HUES48 (cell line): ENCODE data around the gene CCDC92.

Experiments
- H3K27ac ChIP-seq: one replicate; pipeline ENCODE4 v1.7.0; 2013; ENCODE audit warnings: low read depth, low read length, inconsistent platforms
- H3K27me3 ChIP-seq: 2 replicates; pipeline ENCODE4 v1.6.1; 2013; ENCODE audit warnings: mild to moderate bottlenecking, low read length; ENCODE audit not compliant: control insufficient read depth, insufficient read depth
- H3K36me3 ChIP-seq: 2 replicates; pipeline ENCODE4 v1.6.1; 2013; ENCODE audit warnings: low read length; ENCODE audit not compliant: control insufficient read depth, insufficient read depth
- H3K4me1 ChIP-seq: 2 replicates; pipeline ENCODE4 v1.6.1; 2013; ENCODE audit warnings: mild to moderate bottlenecking, low read length; ENCODE audit not compliant: control insufficient read depth, insufficient read depth
- H3K4me3 ChIP-seq: 2 replicates; pipeline ENCODE4 v1.5.1; 2013; ENCODE audit warnings: mild to moderate bottlenecking, low read depth, low read length
- H3K9ac ChIP-seq: 2 replicates; pipeline ENCODE4 v1.6.1; 2013; ENCODE audit warnings: mild to moderate bottlenecking, low read depth, low read length, moderate library complexity
- H3K9me3 ChIP-seq: 2 replicates; pipeline ENCODE4 v1.6.1; 2013; ENCODE audit warnings: low read length; ENCODE audit not compliant: control insufficient read depth, insufficient read depth

The CCDC92 gene

DNA sequence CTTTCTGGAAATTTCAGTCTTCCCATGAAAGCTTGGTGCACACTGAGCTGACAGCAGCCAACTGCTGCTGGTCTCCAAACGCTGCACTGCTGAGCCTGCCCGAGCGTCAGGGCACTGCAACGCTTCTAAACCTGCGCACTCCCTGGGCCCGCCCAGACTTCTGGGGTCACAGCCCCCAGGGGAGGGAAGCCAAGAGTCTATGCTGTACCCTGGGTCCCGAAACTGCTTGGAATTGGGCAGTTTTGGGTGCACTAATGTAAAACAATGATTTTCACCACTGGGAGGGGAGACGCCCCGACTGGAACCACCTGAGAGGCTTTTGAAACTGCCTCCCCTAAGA, 32.0 kb downstream of the CCDC92 start:
- H3K4me3 ChIP-seq = no peak overlapping the region
- H3K36me3 ChIP-seq = no peaks in the 10 kb centered on the region
- H3K27ac ChIP-seq = no peak overlapping the region
- H3K9ac ChIP-seq = no peak overlapping the region
- peaks cover 4% of the 10 kb centered on the region; the same call in 1 of the 2 replicates for H3K27me3 ChIP-seq
- no peaks in the 10 kb centered on the region for H3K9me3 ChIP-seq
- no peaks in the 10 kb centered on the region for H3K4me1 ChIP-seq

DNA sequence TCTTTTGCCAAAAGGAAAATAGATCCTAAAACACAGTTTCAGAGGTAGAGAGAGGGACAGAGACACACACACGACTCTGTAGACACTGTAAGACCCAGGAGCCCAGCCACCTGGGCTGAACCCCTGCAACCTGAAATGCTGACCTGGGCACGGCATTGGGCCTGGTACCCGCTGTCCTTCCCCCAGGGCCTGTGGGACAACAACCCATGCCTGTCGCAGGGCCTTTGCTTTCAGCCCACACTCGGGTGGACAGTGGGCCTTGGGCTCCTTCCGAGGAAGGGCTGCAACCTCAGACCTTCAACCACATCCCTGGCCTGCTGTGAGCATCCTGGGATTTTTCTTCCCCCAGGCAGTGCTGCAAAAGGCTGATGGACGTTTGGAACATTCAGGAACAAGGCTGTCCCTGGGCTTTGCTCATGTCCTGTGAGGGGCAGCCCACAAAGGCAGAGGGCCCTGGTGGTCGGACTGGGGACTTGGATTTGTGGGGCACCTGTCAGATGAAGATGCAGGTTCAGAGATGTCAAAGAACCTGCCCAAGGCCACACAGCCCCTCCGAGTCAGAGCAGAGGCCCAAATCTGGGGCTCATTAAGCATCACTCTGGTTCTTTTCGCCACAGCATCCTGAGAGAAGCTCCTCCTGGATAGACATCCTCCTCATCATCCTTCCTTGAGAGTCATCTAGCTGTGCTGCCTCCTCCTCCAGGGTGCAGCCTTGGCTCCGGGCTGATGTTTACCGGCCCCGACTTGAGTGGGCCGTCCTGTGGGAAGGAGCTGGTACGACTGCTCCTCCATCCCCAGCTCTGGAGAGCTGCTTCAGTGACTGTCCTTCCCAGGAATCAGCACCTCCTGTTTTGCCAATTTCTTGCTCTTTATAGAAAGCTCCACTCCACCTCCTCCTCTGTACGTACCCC, 32.7 kb downstream of the CCDC92 start:
- no peaks in the 10 kb centered on the region for H3K9me3 ChIP-seq
- H3K27ac ChIP-seq = no peak overlapping the region
- H3K36me3 ChIP-seq = no peaks in the 10 kb centered on the region
- no peak overlapping the region for H3K4me3 ChIP-seq
- H3K27me3 ChIP-seq = 0 out of 2 replicates have a peak, but pooled peaks cover 1% of the 10 kb centered on the region
- no peaks in the 10 kb centered on the region for H3K4me1 ChIP-seq
- H3K9ac ChIP-seq = no peak overlapping the region

DNA sequence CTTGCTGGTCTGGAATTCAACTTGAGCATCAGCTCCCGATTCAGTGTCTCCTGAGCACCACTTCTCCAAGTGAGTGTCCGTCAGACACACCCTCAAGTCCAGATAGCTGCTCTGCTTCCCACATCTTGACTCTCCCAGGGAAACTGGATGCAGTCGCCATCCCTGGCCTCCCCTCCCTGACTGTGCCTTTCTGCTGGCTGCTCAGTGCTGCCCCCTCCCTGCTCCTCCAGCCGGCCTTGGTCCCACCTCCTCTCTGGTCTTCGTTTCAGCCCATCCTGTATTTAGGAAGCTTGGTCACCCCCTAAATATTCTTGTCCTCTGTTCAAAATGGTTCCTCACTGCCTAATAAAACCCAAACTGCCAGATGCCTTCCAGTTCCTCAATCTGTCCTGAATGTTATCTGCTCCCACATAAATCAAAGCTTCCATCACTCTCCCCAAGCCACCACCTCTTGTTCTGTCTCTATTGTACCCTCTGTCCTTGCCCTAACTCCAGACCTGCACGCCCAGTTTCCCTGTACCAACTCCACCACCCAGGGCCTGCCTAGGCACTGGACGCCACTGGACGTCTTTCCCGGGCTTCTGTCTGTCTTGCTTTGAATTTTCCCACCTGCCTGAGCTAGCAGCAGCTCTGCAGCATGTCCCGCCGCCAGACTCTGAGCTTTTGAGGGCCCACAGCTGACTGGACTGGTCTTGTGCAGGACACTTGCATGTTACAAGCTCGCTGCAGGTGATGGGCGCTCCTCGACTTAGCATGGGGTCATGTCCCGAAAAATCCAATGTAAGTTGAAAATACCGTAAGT, 33.8 kb downstream of the CCDC92 start:
- Histone ChIP-seq H3K36me3 (no peaks in the 10 kb centered on the region), H3K27ac (no peak overlapping the region), H3K9ac (no peak overlapping the region), H3K4me1 (no peaks in the 10 kb centered on the region), H3K27me3 (no peaks in the 10 kb centered on the region), H3K4me3 (no peak overlapping the region), H3K9me3 (no peaks in the 10 kb centered on the region)

GRCh38 chr12:123937707-123938591, 34.7 kb downstream of the CCDC92 start:
- Histone ChIP-seq H3K36me3 (no peaks in the 10 kb centered on the region), H3K9ac (no peak overlapping the region), H3K9me3 (no peaks in the 10 kb centered on the region), H3K4me1 (no peaks in the 10 kb centered on the region), H3K4me3 (no peak overlapping the region), H3K27me3 (no peaks in the 10 kb centered on the region), H3K27ac (no peak overlapping the region)

DNA sequence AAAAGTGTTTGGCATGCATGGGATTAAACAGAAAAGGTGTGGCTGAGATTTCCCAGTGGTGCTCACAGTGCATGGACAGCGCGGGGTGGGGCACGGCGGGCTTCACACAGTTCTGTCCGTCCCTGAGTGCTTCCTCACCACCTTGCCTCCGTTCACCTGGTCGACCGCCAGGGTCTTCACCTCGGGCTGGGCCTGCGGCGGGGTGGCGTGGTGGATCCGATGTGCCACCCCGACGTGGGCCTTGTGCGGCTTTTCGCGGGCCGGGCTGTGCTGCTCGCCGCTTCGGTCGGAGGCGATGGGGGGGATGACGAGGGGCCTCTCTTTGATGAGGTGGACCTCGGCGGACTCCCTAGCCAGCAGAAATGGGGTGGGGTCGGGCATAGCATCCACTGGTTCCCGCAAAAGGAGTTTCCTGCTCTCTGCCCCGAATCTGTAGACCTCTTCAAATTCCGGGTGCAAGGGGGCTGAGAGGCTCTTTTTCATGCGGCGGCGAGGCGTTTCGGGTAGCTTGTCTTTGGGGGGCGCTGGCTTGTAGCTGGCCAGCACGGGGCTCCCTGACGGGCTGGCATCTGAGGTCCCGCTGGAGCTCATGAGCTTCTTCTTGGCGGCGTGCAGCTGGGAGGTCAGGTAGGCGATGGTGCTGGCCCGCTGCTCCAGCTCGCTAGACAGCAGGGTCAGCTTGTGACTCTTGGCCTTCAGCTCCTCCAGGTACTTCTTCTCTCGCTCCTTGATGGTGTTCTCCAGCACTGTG, 35.5 kb downstream of the CCDC92 start:
- Histone ChIP-seq H3K27ac (no peak overlapping the region), H3K36me3 (no peaks in the 10 kb centered on the region), H3K27me3 (no peaks in the 10 kb centered on the region), H3K9ac (no peak overlapping the region), H3K4me1 (no peaks in the 10 kb centered on the region), H3K4me3 (no peak overlapping the region), H3K9me3 (no peaks in the 10 kb centered on the region)

- Histone ChIP-seq H3K4me3 (no peak overlapping the region), H3K27ac (no peak overlapping the region), H3K4me1 (no peaks in the 10 kb centered on the region), H3K27me3 (no peaks in the 10 kb centered on the region), H3K36me3 (no peaks in the 10 kb centered on the region), H3K9me3 (no peaks in the 10 kb centered on the region), H3K9ac (no peak overlapping the region)
Observed at GRCh38 chr12:123936471-123936870, 36.2 kb downstream of the CCDC92 start.

DNA sequence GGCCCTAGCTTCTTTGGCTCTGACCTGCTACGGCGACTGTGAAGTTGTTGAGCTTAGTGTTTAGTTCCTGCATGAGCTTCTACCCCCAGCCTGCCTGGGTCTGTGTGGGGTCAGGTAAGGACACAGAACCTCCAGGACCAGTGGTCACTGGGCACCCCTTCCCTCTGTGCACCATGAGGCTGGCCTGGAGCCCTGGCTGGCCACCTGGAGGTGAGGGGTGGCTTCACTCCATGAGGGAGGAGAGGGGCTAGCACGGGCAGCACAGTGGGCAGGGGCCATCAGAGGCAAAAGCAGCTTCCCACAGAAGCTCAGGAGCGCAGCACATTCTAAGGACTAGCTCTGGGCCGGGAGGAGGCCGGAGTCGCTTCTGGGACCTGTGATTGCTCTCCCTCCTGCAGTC, 36.7 kb downstream of the CCDC92 start:
- no peaks in the 10 kb centered on the region for H3K36me3 ChIP-seq
- H3K27ac ChIP-seq = no peak overlapping the region
- no peaks in the 10 kb centered on the region for H3K9me3 ChIP-seq
- no peak overlapping the region for H3K9ac ChIP-seq
- no peak overlapping the region for H3K4me3 ChIP-seq
- no peaks in the 10 kb centered on the region for H3K4me1 ChIP-seq
- H3K27me3 ChIP-seq = no peaks in the 10 kb centered on the region

GRCh38 chr12:123934829-123935228, 37.8 kb downstream of the CCDC92 start:
- no peak overlapping the region for H3K27ac ChIP-seq
- H3K4me1 ChIP-seq = no peaks in the 10 kb centered on the region
- no peaks in the 10 kb centered on the region for H3K9me3 ChIP-seq
- no peak overlapping the region for H3K9ac ChIP-seq
- no peak overlapping the region for H3K4me3 ChIP-seq
- no peaks in the 10 kb centered on the region for H3K36me3 ChIP-seq
- H3K27me3 ChIP-seq = no peaks in the 10 kb centered on the region

- no peaks in the 10 kb centered on the region for H3K36me3 ChIP-seq
- no peak overlapping the region for H3K27ac ChIP-seq
- H3K9ac ChIP-seq = no peak overlapping the region
- H3K27me3 ChIP-seq = no peaks in the 10 kb centered on the region
- H3K4me3 ChIP-seq = no peak overlapping the region
- no peaks in the 10 kb centered on the region for H3K9me3 ChIP-seq
- H3K4me1 ChIP-seq = no peaks in the 10 kb centered on the region
Observed at GRCh38 chr12:123934016-123934620, 38.5 kb downstream of the CCDC92 start.

DNA sequence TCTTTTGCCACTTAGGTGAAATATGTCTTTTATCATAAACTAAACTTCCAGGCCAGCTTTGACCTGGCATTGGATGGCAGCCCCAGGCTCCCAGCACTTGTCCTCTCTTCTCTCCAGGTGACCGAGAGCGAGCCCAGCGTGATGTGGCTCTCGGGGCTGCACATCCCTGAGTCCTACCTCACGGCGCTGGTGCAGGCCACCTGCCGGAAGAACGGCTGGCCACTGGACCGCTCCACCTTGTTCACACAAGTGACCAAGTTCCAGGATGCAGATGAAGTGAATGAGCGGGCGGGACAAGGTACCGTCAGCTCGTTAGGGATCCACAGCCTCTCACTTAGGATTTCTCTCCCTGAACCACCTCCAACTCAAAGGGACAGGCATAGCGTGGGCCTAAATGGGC, 39.4 kb downstream of the CCDC92 start:
- Histone ChIP-seq H3K4me3 (no peak overlapping the region), H3K36me3 (no peaks in the 10 kb centered on the region), H3K4me1 (no peaks in the 10 kb centered on the region), H3K9me3 (no peaks in the 10 kb centered on the region), H3K27ac (no peak overlapping the region), H3K9ac (no peak overlapping the region), H3K27me3 (no peaks in the 10 kb centered on the region)
